ENCODE measurements around the gene TCF25. TPM values are rescaled to one million over a fixed set of nuclear protein-coding genes. Genes with fewer than 3 reads are reported as not detected.

TCF25 gene, protein sequence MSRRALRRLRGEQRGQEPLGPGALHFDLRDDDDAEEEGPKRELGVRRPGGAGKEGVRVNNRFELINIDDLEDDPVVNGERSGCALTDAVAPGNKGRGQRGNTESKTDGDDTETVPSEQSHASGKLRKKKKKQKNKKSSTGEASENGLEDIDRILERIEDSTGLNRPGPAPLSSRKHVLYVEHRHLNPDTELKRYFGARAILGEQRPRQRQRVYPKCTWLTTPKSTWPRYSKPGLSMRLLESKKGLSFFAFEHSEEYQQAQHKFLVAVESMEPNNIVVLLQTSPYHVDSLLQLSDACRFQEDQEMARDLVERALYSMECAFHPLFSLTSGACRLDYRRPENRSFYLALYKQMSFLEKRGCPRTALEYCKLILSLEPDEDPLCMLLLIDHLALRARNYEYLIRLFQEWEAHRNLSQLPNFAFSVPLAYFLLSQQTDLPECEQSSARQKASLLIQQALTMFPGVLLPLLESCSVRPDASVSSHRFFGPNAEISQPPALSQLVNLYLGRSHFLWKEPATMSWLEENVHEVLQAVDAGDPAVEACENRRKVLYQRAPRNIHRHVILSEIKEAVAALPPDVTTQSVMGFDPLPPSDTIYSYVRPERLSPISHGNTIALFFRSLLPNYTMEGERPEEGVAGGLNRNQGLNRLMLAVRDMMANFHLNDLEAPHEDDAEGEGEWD
- total RNA-seq (2021) = 113 to 155 TPM (median 127 TPM) in 3 replicates
- Bru-seq, nascent RNA = percentile 58 among the genes with signal in this experiment
- long read RNA-seq, experiment 1, transcript TCF25-201 (18 exons, 2,233 nt) = major isoform, 127 of 228 reads
- long read RNA-seq, experiment 1, partial matches to known transcripts = 22 of 228 reads
- long read RNA-seq, experiment 1, other reads (novel, unspliced or antisense) = 77 of 228 reads
- long read RNA-seq, experiment 2, transcript TCF25-201 (18 exons, 2,233 nt) = major isoform, 15 of 58 reads
- long read RNA-seq, experiment 2, partial matches to known transcripts = 16 of 58 reads
- long read RNA-seq, experiment 2, other reads (novel, unspliced or antisense) = 24 of 58 reads
- long read RNA-seq, experiment 3, transcript TCF25-201 (18 exons, 2,233 nt) = major isoform, 35 of 70 reads
- long read RNA-seq, experiment 3, partial matches to known transcripts = 6 of 70 reads
- long read RNA-seq, experiment 3, other reads (novel, unspliced or antisense) = 27 of 70 reads

DNA sequence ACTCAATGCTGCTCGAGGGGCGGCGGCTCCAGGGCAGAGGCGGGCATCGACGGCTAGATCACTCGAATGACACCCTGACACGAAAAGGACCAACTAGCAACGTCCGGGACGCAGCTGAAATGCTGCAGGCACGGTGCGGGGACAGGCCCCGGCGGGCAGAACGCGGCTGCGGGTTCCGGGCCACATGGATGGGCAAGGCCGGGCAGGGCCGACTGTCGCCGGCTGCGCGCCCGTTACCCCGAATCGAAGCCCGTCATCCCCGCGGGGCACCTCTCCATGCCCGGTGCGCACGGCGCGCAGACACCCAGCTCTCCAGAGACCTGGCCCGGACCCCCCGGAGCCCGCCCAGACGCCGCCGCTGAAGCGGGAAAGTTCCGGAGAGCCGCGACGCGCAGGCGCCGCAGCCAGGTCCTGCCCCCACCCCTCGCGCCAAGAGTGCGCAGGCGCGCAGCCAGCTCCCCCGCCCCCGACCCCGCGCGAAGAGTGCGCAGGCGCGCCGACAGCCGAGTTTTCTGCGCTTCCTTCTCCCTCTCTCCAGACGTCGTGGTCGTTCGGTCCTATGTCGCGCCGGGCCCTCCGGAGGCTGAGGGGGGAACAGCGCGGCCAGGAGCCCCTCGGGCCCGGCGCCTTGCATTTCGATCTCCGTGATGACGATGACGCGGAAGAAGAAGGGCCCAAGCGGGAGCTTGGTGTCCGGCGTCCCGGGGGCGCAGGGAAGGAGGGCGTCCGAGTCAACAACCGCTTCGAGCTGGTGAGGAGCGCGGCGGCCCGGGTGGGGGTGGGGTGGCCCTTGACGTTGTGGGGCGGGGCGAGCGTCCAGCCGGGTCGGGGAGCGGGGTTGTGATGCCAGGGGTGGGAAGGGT, at the start of gene TCF25:
TSS of gene TCF25 (plus strand) at position 484 of the 863 bp plus-strand sequence. CDS start at position 560, 76 bp downstream.
- no peaks in the 10 kb centered on the region for H3K4me1 Mint-ChIP-seq
- POLR2A ChIA-PET = interaction anchor here (0.5 to 1.3 kb wide), 15 partner anchors 16 to 1078 kb away, joined by 3 to 8 read pairs (median 4); partner anchors contain the start of genes CDK10 and FANCA
- H3K27me3 Mint-ChIP-seq (ENCODE audit: low read depth) = peaks cover 4% of the 10 kb centered on the region; the same call in 1 of the 2 replicates
- ATAC-seq = peak; percentile 61
- H3K27ac Mint-ChIP-seq = peak within 1 kb of the TSS; percentile 96
- peak; percentile 84 for DNase-seq (ENCODE audit: low spot score)
- peaks cover 27% of the 10 kb centered on the region for H3K36me3 Mint-ChIP-seq
- CTCF ChIA-PET = interaction anchor here (0.6 to 1.5 kb wide), 9 partner anchors 10 to 1136 kb away, joined by 3 to 19 read pairs (median 5); partner anchors contain the start of gene TUBB3
- H3K9me3 Mint-ChIP-seq = peaks cover 8% of the 10 kb centered on the region
- peak within 1 kb of the TSS; percentile 82 for H3K4me3 Mint-ChIP-seq
- TF ChIP-seq, protein P1, sequence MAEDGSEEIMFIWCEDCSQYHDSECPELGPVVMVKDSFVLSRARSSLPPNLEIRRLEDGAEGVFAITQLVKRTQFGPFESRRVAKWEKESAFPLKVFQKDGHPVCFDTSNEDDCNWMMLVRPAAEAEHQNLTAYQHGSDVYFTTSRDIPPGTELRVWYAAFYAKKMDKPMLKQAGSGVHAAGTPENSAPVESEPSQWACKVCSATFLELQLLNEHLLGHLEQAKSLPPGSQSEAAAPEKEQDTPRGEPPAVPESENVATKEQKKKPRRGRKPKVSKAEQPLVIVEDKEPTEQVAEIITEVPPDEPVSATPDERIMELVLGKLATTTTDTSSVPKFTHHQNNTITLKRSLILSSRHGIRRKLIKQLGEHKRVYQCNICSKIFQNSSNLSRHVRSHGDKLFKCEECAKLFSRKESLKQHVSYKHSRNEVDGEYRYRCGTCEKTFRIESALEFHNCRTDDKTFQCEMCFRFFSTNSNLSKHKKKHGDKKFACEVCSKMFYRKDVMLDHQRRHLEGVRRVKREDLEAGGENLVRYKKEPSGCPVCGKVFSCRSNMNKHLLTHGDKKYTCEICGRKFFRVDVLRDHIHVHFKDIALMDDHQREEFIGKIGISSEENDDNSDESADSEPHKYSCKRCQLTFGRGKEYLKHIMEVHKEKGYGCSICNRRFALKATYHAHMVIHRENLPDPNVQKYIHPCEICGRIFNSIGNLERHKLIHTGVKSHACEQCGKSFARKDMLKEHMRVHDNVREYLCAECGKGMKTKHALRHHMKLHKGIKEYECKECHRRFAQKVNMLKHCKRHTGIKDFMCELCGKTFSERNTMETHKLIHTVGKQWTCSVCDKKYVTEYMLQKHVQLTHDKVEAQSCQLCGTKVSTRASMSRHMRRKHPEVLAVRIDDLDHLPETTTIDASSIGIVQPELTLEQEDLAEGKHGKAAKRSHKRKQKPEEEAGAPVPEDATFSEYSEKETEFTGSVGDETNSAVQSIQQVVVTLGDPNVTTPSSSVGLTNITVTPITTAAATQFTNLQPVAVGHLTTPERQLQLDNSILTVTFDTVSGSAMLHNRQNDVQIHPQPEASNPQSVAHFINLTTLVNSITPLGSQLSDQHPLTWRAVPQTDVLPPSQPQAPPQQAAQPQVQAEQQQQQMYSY (CRISPR knock-in tag; IDR thresholded peaks at IDR 0.05) = no peak
- TF ChIP-seq, protein P2, sequence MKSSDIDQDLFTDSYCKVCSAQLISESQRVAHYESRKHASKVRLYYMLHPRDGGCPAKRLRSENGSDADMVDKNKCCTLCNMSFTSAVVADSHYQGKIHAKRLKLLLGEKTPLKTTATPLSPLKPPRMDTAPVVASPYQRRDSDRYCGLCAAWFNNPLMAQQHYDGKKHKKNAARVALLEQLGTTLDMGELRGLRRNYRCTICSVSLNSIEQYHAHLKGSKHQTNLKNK (CRISPR knock-in tag; IDR thresholded peaks at IDR 0.05) = no peak
- TF ChIP-seq MXD4 (CRISPR knock-in tag; IDR thresholded peaks at IDR 0.05; ENCODE audit: borderline replicate concordance) (no peak), ESRRA (CRISPR knock-in tag; IDR thresholded peaks at IDR 0.05; ENCODE audit: borderline replicate concordance) (0 out of 2 replicates have a peak, but pooled peaks have one; percentile 11), GABPB1 (CRISPR knock-in tag; IDR thresholded peaks at IDR 0.05) (no peak; the same call in 1 of the 2 replicates), TEAD4 (CRISPR knock-in tag; IDR thresholded peaks at IDR 0.05) (no peak), ZNF232 (CRISPR knock-in tag; IDR thresholded peaks at IDR 0.05) (peak; percentile 24; the same call in 1 of the 2 replicates), FOXK1 (CRISPR knock-in tag; IDR thresholded peaks at IDR 0.05) (peak; percentile 28), SMAD4 (CRISPR knock-in tag; IDR thresholded peaks at IDR 0.05) (no peak)
- TF ChIP-seq, protein P3, sequence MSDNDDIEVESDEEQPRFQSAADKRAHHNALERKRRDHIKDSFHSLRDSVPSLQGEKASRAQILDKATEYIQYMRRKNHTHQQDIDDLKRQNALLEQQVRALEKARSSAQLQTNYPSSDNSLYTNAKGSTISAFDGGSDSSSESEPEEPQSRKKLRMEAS (CRISPR knock-in tag; IDR thresholded peaks at IDR 0.05) = peak; percentile 95
- TF ChIP-seq, protein P4, sequence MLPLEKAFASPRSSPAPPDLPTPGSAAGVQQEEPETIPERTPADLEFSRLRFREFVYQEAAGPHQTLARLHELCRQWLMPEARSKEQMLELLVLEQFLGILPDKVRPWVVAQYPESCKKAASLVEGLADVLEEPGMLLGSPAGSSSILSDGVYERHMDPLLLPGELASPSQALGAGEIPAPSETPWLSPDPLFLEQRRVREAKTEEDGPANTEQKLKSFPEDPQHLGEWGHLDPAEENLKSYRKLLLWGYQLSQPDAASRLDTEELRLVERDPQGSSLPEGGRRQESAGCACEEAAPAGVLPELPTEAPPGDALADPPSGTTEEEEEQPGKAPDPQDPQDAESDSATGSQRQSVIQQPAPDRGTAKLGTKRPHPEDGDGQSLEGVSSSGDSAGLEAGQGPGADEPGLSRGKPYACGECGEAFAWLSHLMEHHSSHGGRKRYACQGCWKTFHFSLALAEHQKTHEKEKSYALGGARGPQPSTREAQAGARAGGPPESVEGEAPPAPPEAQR (CRISPR knock-in tag; IDR thresholded peaks at IDR 0.05) = no peak
- TF ChIP-seq, protein P5, sequence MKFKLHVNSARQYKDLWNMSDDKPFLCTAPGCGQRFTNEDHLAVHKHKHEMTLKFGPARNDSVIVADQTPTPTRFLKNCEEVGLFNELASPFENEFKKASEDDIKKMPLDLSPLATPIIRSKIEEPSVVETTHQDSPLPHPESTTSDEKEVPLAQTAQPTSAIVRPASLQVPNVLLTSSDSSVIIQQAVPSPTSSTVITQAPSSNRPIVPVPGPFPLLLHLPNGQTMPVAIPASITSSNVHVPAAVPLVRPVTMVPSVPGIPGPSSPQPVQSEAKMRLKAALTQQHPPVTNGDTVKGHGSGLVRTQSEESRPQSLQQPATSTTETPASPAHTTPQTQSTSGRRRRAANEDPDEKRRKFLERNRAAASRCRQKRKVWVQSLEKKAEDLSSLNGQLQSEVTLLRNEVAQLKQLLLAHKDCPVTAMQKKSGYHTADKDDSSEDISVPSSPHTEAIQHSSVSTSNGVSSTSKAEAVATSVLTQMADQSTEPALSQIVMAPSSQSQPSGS (CRISPR knock-in tag; IDR thresholded peaks at IDR 0.05; ENCODE audit: borderline replicate concordance, low read depth) = no peak
- TF ChIP-seq, protein P6, sequence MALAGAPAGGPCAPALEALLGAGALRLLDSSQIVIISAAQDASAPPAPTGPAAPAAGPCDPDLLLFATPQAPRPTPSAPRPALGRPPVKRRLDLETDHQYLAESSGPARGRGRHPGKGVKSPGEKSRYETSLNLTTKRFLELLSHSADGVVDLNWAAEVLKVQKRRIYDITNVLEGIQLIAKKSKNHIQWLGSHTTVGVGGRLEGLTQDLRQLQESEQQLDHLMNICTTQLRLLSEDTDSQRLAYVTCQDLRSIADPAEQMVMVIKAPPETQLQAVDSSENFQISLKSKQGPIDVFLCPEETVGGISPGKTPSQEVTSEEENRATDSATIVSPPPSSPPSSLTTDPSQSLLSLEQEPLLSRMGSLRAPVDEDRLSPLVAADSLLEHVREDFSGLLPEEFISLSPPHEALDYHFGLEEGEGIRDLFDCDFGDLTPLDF (CRISPR knock-in tag; IDR thresholded peaks at IDR 0.05) = no peak
- TF ChIP-seq, protein P7, sequence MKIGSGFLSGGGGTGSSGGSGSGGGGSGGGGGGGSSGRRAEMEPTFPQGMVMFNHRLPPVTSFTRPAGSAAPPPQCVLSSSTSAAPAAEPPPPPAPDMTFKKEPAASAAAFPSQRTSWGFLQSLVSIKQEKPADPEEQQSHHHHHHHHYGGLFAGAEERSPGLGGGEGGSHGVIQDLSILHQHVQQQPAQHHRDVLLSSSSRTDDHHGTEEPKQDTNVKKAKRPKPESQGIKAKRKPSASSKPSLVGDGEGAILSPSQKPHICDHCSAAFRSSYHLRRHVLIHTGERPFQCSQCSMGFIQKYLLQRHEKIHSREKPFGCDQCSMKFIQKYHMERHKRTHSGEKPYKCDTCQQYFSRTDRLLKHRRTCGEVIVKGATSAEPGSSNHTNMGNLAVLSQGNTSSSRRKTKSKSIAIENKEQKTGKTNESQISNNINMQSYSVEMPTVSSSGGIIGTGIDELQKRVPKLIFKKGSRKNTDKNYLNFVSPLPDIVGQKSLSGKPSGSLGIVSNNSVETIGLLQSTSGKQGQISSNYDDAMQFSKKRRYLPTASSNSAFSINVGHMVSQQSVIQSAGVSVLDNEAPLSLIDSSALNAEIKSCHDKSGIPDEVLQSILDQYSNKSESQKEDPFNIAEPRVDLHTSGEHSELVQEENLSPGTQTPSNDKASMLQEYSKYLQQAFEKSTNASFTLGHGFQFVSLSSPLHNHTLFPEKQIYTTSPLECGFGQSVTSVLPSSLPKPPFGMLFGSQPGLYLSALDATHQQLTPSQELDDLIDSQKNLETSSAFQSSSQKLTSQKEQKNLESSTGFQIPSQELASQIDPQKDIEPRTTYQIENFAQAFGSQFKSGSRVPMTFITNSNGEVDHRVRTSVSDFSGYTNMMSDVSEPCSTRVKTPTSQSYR (CRISPR knock-in tag; IDR thresholded peaks at IDR 0.05) = no peak
